HPDE6-E6E7 (cell line): ENCODE data around the gene RGS6.
"Not testable (repeated sequence)": the region's sequence is repeated elsewhere in the genome, so short reads cannot be mapped to it uniquely, and the experiment has no call there.

ENCODE experiments used
- DNase-seq: peaks from one replicate; pipeline ENCODE4 v3.0.0; 2011; ENCODE audit warnings: missing footprints; ENCODE audit errors: extremely low spot score

Gene RGS6

GRCh38 chr14:71932229-71932981, at the start of gene RGS6:
RGS6 (plus strand) TSS chr14:71932429.
- DNase-seq: peak; percentile 33

GRCh38 chr14:71883094-71883493, 49.1 kb upstream of the RGS6 start:
- no peak for DNase-seq

GRCh38 chr14:71885301-71885700, 46.9 kb upstream of the RGS6 start:
- DNase-seq: no peak

GRCh38 chr14:71887802-71888201, 44.4 kb upstream of the RGS6 start:
- DNase-seq: not testable (repeated sequence)

GRCh38 chr14:71890541-71890940, 41.7 kb upstream of the RGS6 start:
- DNase-seq: no peak

GRCh38 chr14:71891185-71891584, 41.0 kb upstream of the RGS6 start:
- no peak for DNase-seq

GRCh38 chr14:71891970-71892369, 40.3 kb upstream of the RGS6 start:
- DNase-seq: no peak

- no peak for DNase-seq
Measured at GRCh38 chr14:71905031-71905430, 27.2 kb upstream of the RGS6 start.

GRCh38 chr14:71905860-71906259, 26.4 kb upstream of the RGS6 start:
- no peak for DNase-seq

GRCh38 chr14:71907793-71908515, 24.3 kb upstream of the RGS6 start:
- DNase-seq: no peak

GRCh38 chr14:71911669-71912068, 20.6 kb upstream of the RGS6 start:
- no peak for DNase-seq

GRCh38 chr14:71913342-71913741, 18.9 kb upstream of the RGS6 start:
- no peak for DNase-seq

GRCh38 chr14:71918955-71919354, 13.3 kb upstream of the RGS6 start:
- DNase-seq: no peak

- DNase-seq: no peak
Measured at GRCh38 chr14:71923513-71923912, 8.7 kb upstream of the RGS6 start.

GRCh38 chr14:71931492-71932228, 569 bp upstream of the RGS6 start:
- no peak for DNase-seq

GRCh38 chr14:71933001-71933587, 865 bp downstream of the RGS6 start:
- DNase-seq: no peak

GRCh38 chr14:71938273-71938672, 6.0 kb downstream of the RGS6 start:
- not testable (repeated sequence) for DNase-seq

GRCh38 chr14:71939344-71939743, 7.1 kb downstream of the RGS6 start:
- DNase-seq: not testable (repeated sequence)

GRCh38 chr14:71940500-71940899, 8.3 kb downstream of the RGS6 start:
- DNase-seq: not testable (repeated sequence)

GRCh38 chr14:71941616-71942015, 9.4 kb downstream of the RGS6 start:
- not testable (repeated sequence) for DNase-seq

GRCh38 chr14:71942904-71943694, 10.9 kb downstream of the RGS6 start:
- no peak for DNase-seq
